GM12878 (cell line): ENCODE results near the gene GNPTAB. TPM values are rescaled to one million over a fixed set of nuclear protein-coding genes. Genes with fewer than 3 reads are reported as not detected.

ENCODE experiments used
- BACH1 ChIP-seq: fragments of 450-650 bp; IDR thresholded peaks from 2 replicates; pipeline ENCODE4 v1.6.1; 2017; ENCODE audit warnings: mild to moderate bottlenecking, borderline replicate concordance
- BCLAF1 ChIP-seq: fragments of 450-650 bp; IDR thresholded peaks from 2 replicates; pipeline ENCODE4 v1.6.1; 2017; ENCODE audit warnings: antibody characterized with exemption, mild to moderate bottlenecking, moderate library complexity
- CEBPB ChIP-seq, 2 experiments: fragments of 150-350 bp in 1 of 2; IDR thresholded peaks; 2 replicates each; pipeline ENCODE4 v1.6.1; 2012 to 2014; ENCODE audit warnings: low read depth in 2 of 2, low read length in 2 of 2, borderline replicate concordance in 1 of 2, inconsistent platforms in 1 of 2
- CREM ChIP-seq: IDR thresholded peaks from 2 replicates; pipeline ENCODE4 v1.6.1; 2014; ENCODE audit warnings: antibody characterized with exemption, low read depth
- DPF2 ChIP-seq: fragments of 450-650 bp; IDR thresholded peaks from 2 replicates; pipeline ENCODE4 v1.6.1; 2017; ENCODE audit warnings: mild to moderate bottlenecking
- GABPA ChIP-seq: IDR thresholded peaks from 2 replicates; pipeline ENCODE4 v1.6.1; 2014; ENCODE audit warnings: antibody characterized with exemption, low read depth, mild to moderate bottlenecking, inconsistent platforms
- HCFC1 ChIP-seq: fragments of 150-350 bp; IDR thresholded peaks from 2 replicates; pipeline ENCODE4 v1.6.1; 2014; ENCODE audit warnings: low read length
- IRF5 ChIP-seq: fragments of 450-650 bp; IDR thresholded peaks from 2 replicates; pipeline ENCODE4 v1.6.1; 2017; ENCODE audit warnings: borderline replicate concordance
- TCF12 ChIP-seq: IDR thresholded peaks from 2 replicates; pipeline ENCODE4 v1.6.1; 2011; ENCODE audit warnings: low read depth, mild to moderate bottlenecking, low read length
- USF1 ChIP-seq: IDR thresholded peaks from 2 replicates; pipeline ENCODE4 v1.6.1; 2011; ENCODE audit warnings: borderline replicate concordance, low read depth, mild to moderate bottlenecking, moderate library complexity, mixed read lengths, low read length; ENCODE audit not compliant: insufficient read depth; ENCODE audit errors: extremely low read length
- ZNF592 ChIP-seq: fragments of 450-650 bp; IDR thresholded peaks from 2 replicates; pipeline ENCODE4 v1.6.1; 2017; ENCODE audit warnings: mild to moderate bottlenecking, moderate library complexity
- ZNF687 ChIP-seq: fragments of 450-650 bp; IDR thresholded peaks from 2 replicates; pipeline ENCODE4 v1.6.1; 2017; ENCODE audit warnings: mild to moderate bottlenecking, moderate library complexity
- polyA plus RNA-seq, 11 experiments: library from polyadenylated mRNA; depleted of rRNA in 4 of 11; unstranded in 6 of 11; stranded (reverse) in 5 of 11; fragments of >200 nt; fragmentation: Nextera tagmentation in 4 of 11; fragmentation: Illumina TruSeq in 1 of 11; extraction: Ambion mirVana in 4 of 11; extraction: Trizol in 1 of 11; gene quantifications; 1 replicate in 1 of 11; 2 replicates in 10 of 11; pipeline versions ENCODE4 v1.2.1 to v1.2.3, GENCODE V29; 2011 to 2016; ENCODE audit warnings: inconsistent platforms in 2 of 11, missing spikeins in 2 of 11, low read depth in 1 of 11
- total RNA-seq, 4 experiments: library from RNA; depleted of rRNA in 3 of 4; stranded (reverse); fragments of >200 nt in 3 of 4; fragmentation: Illumina TruSeq in 1 of 4; extraction: Trizol in 1 of 4; gene quantifications; 2 replicates each; pipeline versions ENCODE4 v1.2.1 to v1.2.3, GENCODE V29; 2013 to 2021

GNPTAB gene
- total and polyA plus RNA-seq, 10 of the 15 experiments (the other 5 are each of a cell fraction or from before 2014, with no cell fraction given): 9.8 to 38.9 (median 35.3) TPM

- TF ChIP-seq ZNF592: 0 out of 2 replicates have a peak, but pooled peaks have one; percentile 11
- no peak for TF ChIP-seq USF1
- peak; percentile 73 for TF ChIP-seq BACH1
- no peak; the same call in 1 of the 2 replicates for TF ChIP-seq BCLAF1
- TF ChIP-seq HCFC1: peak; percentile 37; the same call in 1 of the 2 replicates
- TF ChIP-seq GABPA: no peak
- TF ChIP-seq IRF5: no peak
- no peak; the same call in none of the 2 replicates for TF ChIP-seq CREM
- peak; percentile 96 for TF ChIP-seq ZNF687
- TF ChIP-seq DPF2: peak; percentile 94
- TF ChIP-seq CEBPB (IDR thresholded peaks at IDR 0.05; ENCODE audit: borderline replicate concordance in 1 of 2, low read depth in 2 of 2, low read length in 2 of 2): peak in 1 of 2 experiments; percentile 86; a peak in 2 of 4 replicates
- 0 out of 2 replicates have a peak, but pooled peaks have one; percentile 40 for TF ChIP-seq TCF12
Observed at GRCh38 chr12:101876861-101877805, 46.4 kb upstream of the GNPTAB start, which contains the start of gene DRAM1 (continued).
